ENCODE measurements around the gene DNPH1. TPM values are rescaled to one million over a fixed set of nuclear protein-coding genes. Genes with fewer than 3 reads are reported as not detected.

The DNPH1 gene
- total and polyA plus RNA-seq, 2 donors (not counting 3 experiments of a cell fraction or from before 2014, with no cell fraction given) = 37.7 to 120 TPM

- H3K9me3 ChIP-seq (replicated peaks; ENCODE audit: control insufficient read depth, insufficient read depth, low read length) = no peaks in the 10 kb centered on the region
- H3K4me2 ChIP-seq (ENCODE audit: insufficient read depth, low read length) = no peak overlapping the region
- H3K36me3 ChIP-seq (ENCODE audit: control insufficient read depth in 2 of 2, extremely low read depth in 1 of 2, insufficient read depth in 2 of 2, low read length in 2 of 2) = peaks cover 0 to 16% of the 10 kb centered on the region in 2 experiments
- no peak for DNase-seq (ENCODE audit: low read depth, low spot score)
- no peaks in the 10 kb centered on the region for H3K79me2 ChIP-seq (ENCODE audit: control insufficient read depth, insufficient read depth, low read length)
- intact Hi-C loops (cut with micrococcal nuclease) = no loop called here
- no peak for FAIRE-seq
- H2AFZ ChIP-seq (ENCODE audit: low read depth, low read length) = no peak overlapping the region
- BruUV-seq (replicated peaks) = no TSS peak
- H3K27me3 ChIP-seq (ENCODE audit: control insufficient read depth in 2 of 2, insufficient read depth in 2 of 2, low read length in 2 of 2) = no peaks in the 10 kb centered on the region
- no peak overlapping the region for H3K9ac ChIP-seq (replicated peaks; ENCODE audit: extremely low read depth, insufficient read depth, low read length)
- H3K9me1 ChIP-seq (replicated peaks; ENCODE audit: control insufficient read depth, extremely low read depth, insufficient read depth, low read length) = no peaks in the 10 kb centered on the region
- ChIA-PET CTCF (interaction anchor here (1.5 kb wide), 1 partner anchor 27 kb away, joined by 5 read pairs; the partner anchor contains the start of gene DNPH1), POLR2A (no interaction called here)
- TF ChIP-seq EZH2 (IDR thresholded peaks at IDR 0.05; ENCODE audit: borderline replicate concordance, low read depth, low read length, severe bottlenecking) (no peak), POLR2A (IDR thresholded peaks at IDR 0.05; ENCODE audit: low read depth, low read length) (no peak), MAX (IDR thresholded peaks at IDR 0.05; ENCODE audit: insufficient read depth, insufficient read length) (no peak), FOS (IDR thresholded peaks at IDR 0.05; ENCODE audit: borderline replicate concordance, insufficient read depth, low read length) (no peak), JUN (IDR thresholded peaks at IDR 0.05; ENCODE audit: borderline replicate concordance, insufficient read depth, insufficient read length, low read depth) (no peak), GATA2 (IDR thresholded peaks at IDR 0.05; ENCODE audit: insufficient read depth, insufficient read length, low read depth, low read length) (no peak), MYC (IDR thresholded peaks at IDR 0.05; ENCODE audit: low read depth, low read length) (no peak), POLR2AphosphoS5 (IDR thresholded peaks at IDR 0.05; ENCODE audit: insufficient read depth, low read depth, low read length) (no peak), CTCF (IDR thresholded peaks at IDR 0.05; ENCODE audit: extremely low read depth in 1 of 2, insufficient read depth in 1 of 2, low read depth in 1 of 2, low read length in 2 of 2) (no peak)
- H4K20me1 ChIP-seq (replicated peaks; ENCODE audit: control insufficient read depth, extremely low read depth, insufficient read depth, low read length) = no peaks in the 10 kb centered on the region
- dilution Hi-C loops (cut with MboI; ENCODE audit: extremely low pct_ligation_motif_present, low sequenced_read_pairs) = no loop called here
- H3K27ac ChIP-seq (ENCODE audit: insufficient read depth, low read depth, low read length) = no peak overlapping the region
- no peak overlapping the region for H3K4me3 ChIP-seq (replicated peaks in 1 of 3; ENCODE audit: insufficient read depth in 1 of 3, low read depth in 1 of 3, low read length in 3 of 3)
- no peaks in the 10 kb centered on the region for H3K4me1 ChIP-seq (ENCODE audit: control insufficient read depth, extremely low read depth, insufficient read depth, low read length)
These were observed 26.8 kb downstream of the DNPH1 start for GRCh38 chr6:43202451-43202850.
